ENCODE results near the gene ARHGEF12.

ARHGEF12 gene

GRCh38 chr11:120424185-120424969 is 88.2 kb downstream of the ARHGEF12 start:
- DNase-seq (ENCODE audit: low read depth, low spot score) = no peak

- DNase-seq (ENCODE audit: low read depth, low spot score) = no peak
These were observed 88.7 kb downstream of the ARHGEF12 start for GRCh38 chr11:120424970-120425332.

GRCh38 chr11:120425527-120425926 is 89.3 kb downstream of the ARHGEF12 start:
- no peak for DNase-seq (ENCODE audit: low read depth, low spot score)

GRCh38 chr11:120430146-120430545 is 93.9 kb downstream of the ARHGEF12 start:
- no peak for DNase-seq (ENCODE audit: low read depth, low spot score)

- DNase-seq (ENCODE audit: low read depth, low spot score) = peak; percentile 23
These were observed 95.4 kb downstream of the ARHGEF12 start for GRCh38 chr11:120431633-120432032.

GRCh38 chr11:120432056-120433018 is 96.1 kb downstream of the ARHGEF12 start:
- DNase-seq (ENCODE audit: low read depth, low spot score) = no peak

- no peak for DNase-seq (ENCODE audit: low read depth, low spot score)
These were observed 105.4 kb downstream of the ARHGEF12 start for GRCh38 chr11:120441592-120441991.

- DNase-seq (ENCODE audit: low read depth, low spot score) = no peak
These were observed 105.8 kb downstream of the ARHGEF12 start for GRCh38 chr11:120442031-120442430.

- no peak for DNase-seq (ENCODE audit: low read depth, low spot score)
These were observed 110.6 kb downstream of the ARHGEF12 start for GRCh38 chr11:120446802-120447201.

- no peak for DNase-seq (ENCODE audit: low read depth, low spot score)
These were observed 112.0 kb downstream of the ARHGEF12 start for GRCh38 chr11:120448240-120448639.

GRCh38 chr11:120455487-120455886 is 119.3 kb downstream of the ARHGEF12 start:
- DNase-seq (ENCODE audit: low read depth, low spot score) = no peak

- DNase-seq (ENCODE audit: low read depth, low spot score) = no peak
These were observed 121.8 kb downstream of the ARHGEF12 start for GRCh38 chr11:120457996-120458395.

- no peak for DNase-seq (ENCODE audit: low read depth, low spot score)
These were observed 126.6 kb downstream of the ARHGEF12 start for GRCh38 chr11:120462825-120463224.

GRCh38 chr11:120465921-120466534 is 129.8 kb downstream of the ARHGEF12 start:
- no peak for DNase-seq (ENCODE audit: low read depth, low spot score)

GRCh38 chr11:120467627-120468026 is 131.4 kb downstream of the ARHGEF12 start:
- DNase-seq (ENCODE audit: low read depth, low spot score) = no peak

- DNase-seq (ENCODE audit: low read depth, low spot score) = no peak
These were observed 134.9 kb downstream of the ARHGEF12 start for GRCh38 chr11:120471131-120471530.

- DNase-seq (ENCODE audit: low read depth, low spot score) = no peak
These were observed 135.8 kb downstream of the ARHGEF12 start for GRCh38 chr11:120471994-120472393.

- no peak for DNase-seq (ENCODE audit: low read depth, low spot score)
These were observed 137.3 kb downstream of the ARHGEF12 start for GRCh38 chr11:120473503-120473902.

GRCh38 chr11:120482149-120482548 is 145.9 kb downstream of the ARHGEF12 start:
- DNase-seq (ENCODE audit: low read depth, low spot score) = no peak

- no peak for DNase-seq (ENCODE audit: low read depth, low spot score)
These were observed 148.5 kb downstream of the ARHGEF12 start for GRCh38 chr11:120484722-120485121.

GRCh38 chr11:120486138-120486537 is 149.9 kb downstream of the ARHGEF12 start:
- no peak for DNase-seq (ENCODE audit: low read depth, low spot score)

GRCh38 chr11:120489799-120490198 is 153.6 kb downstream of the ARHGEF12 start:
- no peak for DNase-seq (ENCODE audit: low read depth, low spot score)

All from iPS DF 19.7 (cell line).